H1 (cell line): ENCODE measurements around the gene NHERF2. TPM values are rescaled to one million over a fixed set of nuclear protein-coding genes. Genes with fewer than 3 reads are reported as not detected.

Experiments
- CHD1 ChIP-seq: IDR thresholded peaks from 2 replicates; pipeline ENCODE4 v1.6.1; 2012; ENCODE audit warnings: low read depth, low read length, improper control_type of control experiment
- EP300 ChIP-seq, 2 experiments: IDR thresholded peaks; 1 replicate in 1 of 2; 2 replicates in 1 of 2; pipeline ENCODE4 v1.6.1; 2011 to 2012; ENCODE audit warnings: low read depth in 2 of 2, low read length in 2 of 2, mild to moderate bottlenecking in 2 of 2, borderline replicate concordance in 1 of 2, inconsistent platforms in 1 of 2, moderate library complexity in 1 of 2
- EZH2 ChIP-seq: fragments of 200-600 bp; sonication (generic); IDR thresholded peaks from 2 replicates; pipeline ENCODE4 v1.7.1; 2012; ENCODE audit warnings: low read depth, mild to moderate bottlenecking, moderate library complexity, low read length, inconsistent platforms; ENCODE audit not compliant: severe bottlenecking
- GABPA ChIP-seq: IDR thresholded peaks from 2 replicates; pipeline ENCODE4 v1.6.1; 2011; ENCODE audit warnings: mild to moderate bottlenecking, low read length, moderate library complexity, borderline replicate concordance; ENCODE audit not compliant: insufficient read depth
- POU5F1 ChIP-seq: IDR thresholded peaks from 2 replicates; pipeline ENCODE4 v1.6.1; 2011; ENCODE audit warnings: low read depth, mild to moderate bottlenecking, low read length, moderate library complexity
- SIRT6 ChIP-seq: IDR thresholded peaks from one replicate; pipeline ENCODE4 v1.7.1; 2012; ENCODE audit warnings: low read length, inconsistent platforms
- SP2 ChIP-seq: IDR thresholded peaks from 2 replicates; pipeline ENCODE4 v1.6.1; 2012; ENCODE audit warnings: mild to moderate bottlenecking, low read length, inconsistent platforms
- TAF1 ChIP-seq: IDR thresholded peaks from 2 replicates; pipeline ENCODE4 v1.6.1; 2011; ENCODE audit warnings: mild to moderate bottlenecking, low read depth, low read length
- TBP ChIP-seq: IDR thresholded peaks from 2 replicates; pipeline ENCODE4 v1.6.1; 2011; ENCODE audit warnings: low read depth, low read length, improper control_type of control experiment
- polyA plus RNA-seq, 7 experiments: library from polyadenylated mRNA; depleted of rRNA in 3 of 7; stranded (reverse) in 5 of 7; unstranded in 2 of 7; fragments of >200 nt in 5 of 7; fragments of 200-250 nt in 2 of 7; gene quantifications; 1 replicate in 5 of 7; 2 replicates in 1 of 7; 4 replicates in 1 of 7; pipeline versions ENCODE4 v1.2.1 to v1.2.3, GENCODE V29; 2011 to 2013; ENCODE audit warnings: missing spikeins in 2 of 7, mixed read lengths in 2 of 7
- total RNA-seq: library from RNA; stranded (reverse); fragmentation: NEBNext Ultra II Directional; extraction: Animal tissue kit (Norgen Biotek cat#: 25700); gene quantifications from 2 replicates; pipeline ENCODE4 v1.2.1, GENCODE V29; 2021
- TF ChIP-seq, protein P1 (sequence below): fragments of 300-600 bp; sonication (generic); IDR thresholded peaks from 2 replicates; pipeline ENCODE4 v1.7.1; 2012; ENCODE audit warnings: low read length, moderate library complexity, mild to moderate bottlenecking, inconsistent platforms; ENCODE audit not compliant: insufficient replicate concordance

NHERF2 gene
- total and polyA plus RNA-seq, 2 of the 8 experiments (the other 6 are each of a cell fraction or from before 2014, with no cell fraction given): 13.9 to 19.3 TPM

DNA sequence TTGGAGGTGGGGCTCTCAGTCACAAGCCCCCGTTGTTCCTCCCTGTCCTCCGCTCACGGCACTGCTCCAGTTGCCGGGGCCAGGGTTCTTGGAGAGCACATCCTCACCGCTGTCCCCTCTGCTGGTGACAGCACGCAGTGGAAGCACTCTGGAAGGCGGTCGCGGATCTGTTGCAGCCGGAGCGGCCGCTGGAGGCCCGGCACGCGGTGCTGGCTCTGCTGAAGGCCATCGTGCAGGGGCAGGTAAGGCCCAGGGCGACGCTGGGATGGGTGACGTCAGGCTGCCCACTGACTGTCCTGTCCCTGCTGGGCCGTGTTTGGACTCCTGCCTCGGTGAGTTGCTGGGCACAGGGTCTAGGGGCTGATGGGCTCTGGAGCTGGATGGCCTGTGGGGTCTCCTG, 26.5 kb downstream of the NHERF2 start (continued):
- TF ChIP-seq, protein P1, sequence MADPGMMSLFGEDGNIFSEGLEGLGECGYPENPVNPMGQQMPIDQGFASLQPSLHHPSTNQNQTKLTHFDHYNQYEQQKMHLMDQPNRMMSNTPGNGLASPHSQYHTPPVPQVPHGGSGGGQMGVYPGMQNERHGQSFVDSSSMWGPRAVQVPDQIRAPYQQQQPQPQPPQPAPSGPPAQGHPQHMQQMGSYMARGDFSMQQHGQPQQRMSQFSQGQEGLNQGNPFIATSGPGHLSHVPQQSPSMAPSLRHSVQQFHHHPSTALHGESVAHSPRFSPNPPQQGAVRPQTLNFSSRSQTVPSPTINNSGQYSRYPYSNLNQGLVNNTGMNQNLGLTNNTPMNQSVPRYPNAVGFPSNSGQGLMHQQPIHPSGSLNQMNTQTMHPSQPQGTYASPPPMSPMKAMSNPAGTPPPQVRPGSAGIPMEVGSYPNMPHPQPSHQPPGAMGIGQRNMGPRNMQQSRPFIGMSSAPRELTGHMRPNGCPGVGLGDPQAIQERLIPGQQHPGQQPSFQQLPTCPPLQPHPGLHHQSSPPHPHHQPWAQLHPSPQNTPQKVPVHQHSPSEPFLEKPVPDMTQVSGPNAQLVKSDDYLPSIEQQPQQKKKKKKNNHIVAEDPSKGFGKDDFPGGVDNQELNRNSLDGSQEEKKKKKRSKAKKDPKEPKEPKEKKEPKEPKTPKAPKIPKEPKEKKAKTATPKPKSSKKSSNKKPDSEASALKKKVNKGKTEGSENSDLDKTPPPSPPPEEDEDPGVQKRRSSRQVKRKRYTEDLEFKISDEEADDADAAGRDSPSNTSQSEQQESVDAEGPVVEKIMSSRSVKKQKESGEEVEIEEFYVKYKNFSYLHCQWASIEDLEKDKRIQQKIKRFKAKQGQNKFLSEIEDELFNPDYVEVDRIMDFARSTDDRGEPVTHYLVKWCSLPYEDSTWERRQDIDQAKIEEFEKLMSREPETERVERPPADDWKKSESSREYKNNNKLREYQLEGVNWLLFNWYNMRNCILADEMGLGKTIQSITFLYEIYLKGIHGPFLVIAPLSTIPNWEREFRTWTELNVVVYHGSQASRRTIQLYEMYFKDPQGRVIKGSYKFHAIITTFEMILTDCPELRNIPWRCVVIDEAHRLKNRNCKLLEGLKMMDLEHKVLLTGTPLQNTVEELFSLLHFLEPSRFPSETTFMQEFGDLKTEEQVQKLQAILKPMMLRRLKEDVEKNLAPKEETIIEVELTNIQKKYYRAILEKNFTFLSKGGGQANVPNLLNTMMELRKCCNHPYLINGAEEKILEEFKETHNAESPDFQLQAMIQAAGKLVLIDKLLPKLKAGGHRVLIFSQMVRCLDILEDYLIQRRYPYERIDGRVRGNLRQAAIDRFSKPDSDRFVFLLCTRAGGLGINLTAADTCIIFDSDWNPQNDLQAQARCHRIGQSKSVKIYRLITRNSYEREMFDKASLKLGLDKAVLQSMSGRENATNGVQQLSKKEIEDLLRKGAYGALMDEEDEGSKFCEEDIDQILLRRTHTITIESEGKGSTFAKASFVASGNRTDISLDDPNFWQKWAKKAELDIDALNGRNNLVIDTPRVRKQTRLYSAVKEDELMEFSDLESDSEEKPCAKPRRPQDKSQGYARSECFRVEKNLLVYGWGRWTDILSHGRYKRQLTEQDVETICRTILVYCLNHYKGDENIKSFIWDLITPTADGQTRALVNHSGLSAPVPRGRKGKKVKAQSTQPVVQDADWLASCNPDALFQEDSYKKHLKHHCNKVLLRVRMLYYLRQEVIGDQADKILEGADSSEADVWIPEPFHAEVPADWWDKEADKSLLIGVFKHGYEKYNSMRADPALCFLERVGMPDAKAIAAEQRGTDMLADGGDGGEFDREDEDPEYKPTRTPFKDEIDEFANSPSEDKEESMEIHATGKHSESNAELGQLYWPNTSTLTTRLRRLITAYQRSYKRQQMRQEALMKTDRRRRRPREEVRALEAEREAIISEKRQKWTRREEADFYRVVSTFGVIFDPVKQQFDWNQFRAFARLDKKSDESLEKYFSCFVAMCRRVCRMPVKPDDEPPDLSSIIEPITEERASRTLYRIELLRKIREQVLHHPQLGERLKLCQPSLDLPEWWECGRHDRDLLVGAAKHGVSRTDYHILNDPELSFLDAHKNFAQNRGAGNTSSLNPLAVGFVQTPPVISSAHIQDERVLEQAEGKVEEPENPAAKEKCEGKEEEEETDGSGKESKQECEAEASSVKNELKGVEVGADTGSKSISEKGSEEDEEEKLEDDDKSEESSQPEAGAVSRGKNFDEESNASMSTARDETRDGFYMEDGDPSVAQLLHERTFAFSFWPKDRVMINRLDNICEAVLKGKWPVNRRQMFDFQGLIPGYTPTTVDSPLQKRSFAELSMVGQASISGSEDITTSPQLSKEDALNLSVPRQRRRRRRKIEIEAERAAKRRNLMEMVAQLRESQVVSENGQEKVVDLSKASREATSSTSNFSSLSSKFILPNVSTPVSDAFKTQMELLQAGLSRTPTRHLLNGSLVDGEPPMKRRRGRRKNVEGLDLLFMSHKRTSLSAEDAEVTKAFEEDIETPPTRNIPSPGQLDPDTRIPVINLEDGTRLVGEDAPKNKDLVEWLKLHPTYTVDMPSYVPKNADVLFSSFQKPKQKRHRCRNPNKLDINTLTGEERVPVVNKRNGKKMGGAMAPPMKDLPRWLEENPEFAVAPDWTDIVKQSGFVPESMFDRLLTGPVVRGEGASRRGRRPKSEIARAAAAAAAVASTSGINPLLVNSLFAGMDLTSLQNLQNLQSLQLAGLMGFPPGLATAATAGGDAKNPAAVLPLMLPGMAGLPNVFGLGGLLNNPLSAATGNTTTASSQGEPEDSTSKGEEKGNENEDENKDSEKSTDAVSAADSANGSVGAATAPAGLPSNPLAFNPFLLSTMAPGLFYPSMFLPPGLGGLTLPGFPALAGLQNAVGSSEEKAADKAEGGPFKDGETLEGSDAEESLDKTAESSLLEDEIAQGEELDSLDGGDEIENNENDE: no peak
- TF ChIP-seq TBP (no peak), GABPA (no peak), CHD1 (no peak), SIRT6 (no peak), EP300 (IDR thresholded peaks at IDR 0.05; ENCODE audit: borderline replicate concordance in 1 of 2, low read depth in 2 of 2, low read length in 2 of 2) (no peak), POU5F1 (no peak), EZH2 (no peak), TAF1 (no peak), SP2 (no peak)
